ENCODE measurements around the gene SGTB.

GRCh38 chr5:65654713-65655112 is 67.2 kb downstream of the SGTB start:
- TF ChIP-seq CTCF (conservative IDR thresholded peaks at IDR 0.05; ENCODE audit: low read depth in 2 of 2) (no peak), REST (IDR thresholded peaks at IDR 0.05; ENCODE audit: unreplicated experiment) (no peak), JUNB (IDR thresholded peaks at IDR 0.05; ENCODE audit: unreplicated experiment) (no peak), EZH2phosphoT487 (IDR thresholded peaks at IDR 0.05; ENCODE audit: unreplicated experiment) (no peak), EZH2 (IDR thresholded peaks at IDR 0.05; ENCODE audit: low read depth, unreplicated experiment) (no peak), ETS1 (IDR thresholded peaks at IDR 0.05) (no peak), CREB1 (CRISPR knock-in tag; IDR thresholded peaks at IDR 0.05; ENCODE audit: low read depth) (no peak), NANOG (IDR thresholded peaks at IDR 0.05; ENCODE audit: borderline replicate concordance) (no peak), POLR2AphosphoS5 (IDR thresholded peaks at IDR 0.05; ENCODE audit: low read depth) (no peak), ZNF114 (CRISPR knock-in tag; IDR thresholded peaks at IDR 0.05) (no peak), STAT1 (IDR thresholded peaks at IDR 0.05; ENCODE audit: unreplicated experiment) (no peak), ZNF331 (CRISPR knock-in tag; IDR thresholded peaks at IDR 0.05; ENCODE audit: low read depth) (no peak), ZNF462 (CRISPR knock-in tag; IDR thresholded peaks at IDR 0.05) (no peak)

Measured in GM23338 (cell line).